Measurements from ENCODE around the gene SMC2. TPM values are rescaled to one million over a fixed set of nuclear protein-coding genes. Genes with fewer than 3 reads are reported as not detected.

SMC2 gene
- polyA plus RNA-seq, 2 of the 4 experiments (the other 2 are of a cell fraction): 33.9 to 43.3 TPM

- peak in 1 of 2 experiments; percentile 44 for DNase-seq (ENCODE audit: low read depth in 1 of 2, low spot score in 1 of 2)
- TF ChIP-seq JUN (IDR thresholded peaks at IDR 0.05): no peak
- no peak for TF ChIP-seq BHLHE40 (IDR thresholded peaks at IDR 0.05; ENCODE audit: low read depth, low read length)
- no peak for TF ChIP-seq NR3C1 (IDR thresholded peaks at IDR 0.05)
- TF ChIP-seq FOSL2 (IDR thresholded peaks at IDR 0.05): no peak; the same call in 1 of the 2 replicates
- peak; percentile 83 for TF ChIP-seq FOSL2 (CRISPR knock-in tag; IDR thresholded peaks at IDR 0.05)
- no peak for TF ChIP-seq HOXA7 (CRISPR knock-in tag; IDR thresholded peaks at IDR 0.05)
- TF ChIP-seq KDM1A (IDR thresholded peaks at IDR 0.05; ENCODE audit: low read depth): no peak
- no peak for TF ChIP-seq CTCF (IDR thresholded peaks at IDR 0.05)
- TF ChIP-seq JUNB (IDR thresholded peaks at IDR 0.05): no peak
- ChIA-PET CTCF (interaction anchor here (1.1 kb wide), 1 partner anchor 12 kb away, joined by 3 read pairs; no protein-coding TSS in a partner anchor), POLR2A (no interaction called here)
- H3K4me2 ChIP-seq: peak overlapping the region; percentile 46
- peak; percentile 92 to 94 for ATAC-seq
- 4% methylated on average over 1 of the region's 1 CpG for WGBS (ENCODE audit: missing lambda C conversion rate)
- peaks cover 17% of the 10 kb centered on the region for H3K4me1 ChIP-seq
- H3K27ac ChIP-seq: peak overlapping the region in 1 of 2 experiments; percentile 62; a peak in 3 of 6 replicates
- FAIRE-seq: peak; percentile 74
- H3K4me3 ChIP-seq: no peak overlapping the region
- H3K9me3 ChIP-seq: no peaks in the 10 kb centered on the region
These were observed 25.6 kb upstream of the SMC2 start for GRCh38 chr9:104068546-104068945.

- ChIA-PET POLR2A (no interaction called here), CTCF (no interaction called here)
- peaks cover 25% of the 10 kb centered on the region for H3K4me1 ChIP-seq
- WGBS (ENCODE audit: missing lambda C conversion rate): 90% methylated on average over 1 of the region's 1 CpG
- TF ChIP-seq NFE2L2 (conservative IDR thresholded peaks at IDR 0.05; ENCODE audit: low read length): no peak
- no peak for TF ChIP-seq EHF (CRISPR knock-in tag; IDR thresholded peaks at IDR 0.05)
- no peak for TF ChIP-seq ZC3H11A (IDR thresholded peaks at IDR 0.05)
- no peak for TF ChIP-seq CBX2 (IDR thresholded peaks at IDR 0.05; ENCODE audit: borderline replicate concordance, low read depth)
- TF ChIP-seq HEYL (CRISPR knock-in tag; IDR thresholded peaks at IDR 0.05): no peak
- TF ChIP-seq POLR2A (IDR thresholded peaks at IDR 0.05; ENCODE audit: low read length): no peak
- TF ChIP-seq POLR2AphosphoS2 (conservative IDR thresholded peaks at IDR 0.05; ENCODE audit: low read length): no peak
- no peak for TF ChIP-seq PHF8 (IDR thresholded peaks at IDR 0.05; ENCODE audit: borderline replicate concordance, low read depth)
- TF ChIP-seq CHD4 (IDR thresholded peaks at IDR 0.05; ENCODE audit: borderline replicate concordance): no peak
- TF ChIP-seq ZFP36 (IDR thresholded peaks at IDR 0.05; ENCODE audit: borderline replicate concordance, partially characterized antibody): no peak
- TF ChIP-seq EP300 (IDR thresholded peaks at IDR 0.05): no peak
- H3K4me2 ChIP-seq: peak overlapping the region; percentile 46; the same call in 2 of the 3 replicates
- DNase-seq (ENCODE audit: low read depth in 1 of 2, low spot score in 1 of 2): no peak
- ATAC-seq: no peak
- no peak for FAIRE-seq
- peak overlapping the region in 1 of 2 experiments; percentile 62; a peak in 3 of 6 replicates for H3K27ac ChIP-seq
- H3K9me3 ChIP-seq: no peaks in the 10 kb centered on the region
- no peak overlapping the region for H3K4me3 ChIP-seq
These were observed 24.8 kb upstream of the SMC2 start for GRCh38 chr9:104069288-104069687.

- H3K9me3 ChIP-seq: no peaks in the 10 kb centered on the region
- TF ChIP-seq EHMT2 (IDR thresholded peaks at IDR 0.05; ENCODE audit: low read depth): no peak
- no peak for TF ChIP-seq RARB (CRISPR knock-in tag; IDR thresholded peaks at IDR 0.05)
- no peak for TF ChIP-seq HOXB13 (CRISPR knock-in tag; IDR thresholded peaks at IDR 0.05; ENCODE audit: low read depth)
- TF ChIP-seq SREBF2 (IDR thresholded peaks at IDR 0.05): no peak
- TF ChIP-seq ZC3H11A (IDR thresholded peaks at IDR 0.05): no peak
- no peak for TF ChIP-seq CBX8 (IDR thresholded peaks at IDR 0.05)
- no peak for TF ChIP-seq HDAC2 (IDR thresholded peaks at IDR 0.05)
- TF ChIP-seq NPAS2 (CRISPR knock-in tag; IDR thresholded peaks at IDR 0.05; ENCODE audit: borderline replicate concordance): no peak
- TF ChIP-seq HEYL (CRISPR knock-in tag; IDR thresholded peaks at IDR 0.05): no peak
- TF ChIP-seq E2F6 (IDR thresholded peaks at IDR 0.05; ENCODE audit: borderline replicate concordance, low read depth): no peak
- TF ChIP-seq MAFK (IDR thresholded peaks at IDR 0.05; ENCODE audit: partially characterized antibody): no peak
- TF ChIP-seq POLR2A (IDR thresholded peaks at IDR 0.05; ENCODE audit: low read length): no peak
- no peak for TF ChIP-seq POLR2AphosphoS2 (conservative IDR thresholded peaks at IDR 0.05; ENCODE audit: low read length)
- TF ChIP-seq HMGXB4 (CRISPR knock-in tag; IDR thresholded peaks at IDR 0.05; ENCODE audit: borderline replicate concordance): no peak
- TF ChIP-seq JUN (IDR thresholded peaks at IDR 0.05): no peak
- no peak for TF ChIP-seq SMC3 (IDR thresholded peaks at IDR 0.05)
- H3K27ac ChIP-seq: no peak overlapping the region
- peaks cover 47% of the 10 kb centered on the region for H3K4me1 ChIP-seq
- no peak overlapping the region for H3K4me2 ChIP-seq
- 23% methylated on average over 1 of the region's 1 CpG for WGBS (ENCODE audit: missing lambda C conversion rate)
- DNase-seq (ENCODE audit: low read depth in 1 of 2, low spot score in 1 of 2): no peak
- no peak for ATAC-seq
- ChIA-PET POLR2A (no interaction called here), CTCF (no interaction called here)
- FAIRE-seq: no peak
- no peak overlapping the region for H3K4me3 ChIP-seq
These were observed 22.5 kb upstream of the SMC2 start for GRCh38 chr9:104071589-104071988.

Data from A549 (cell line).